Ascending aorta (tissue), 2 donors: ENCODE results near the gene IGFBP4. TPM values are rescaled to one million over a fixed set of nuclear protein-coding genes. Genes with fewer than 3 reads are reported as not detected.

ENCODE experiments used
- DNase-seq, 2 donors: peaks; one replicate each; pipeline ENCODE4 v3.0.0-alpha.2; 2019; ENCODE audit warnings: low spot score in 2 of 2
- H3K27ac ChIP-seq, 2 donors: fragments of 200-600 bp; sonication (generic); one replicate each; pipeline ENCODE4 v1.5.1; 2016 to 2017; ENCODE audit warnings: mild to moderate bottlenecking in 1 of 2
- H3K27me3 ChIP-seq: fragments of 200-600 bp; sonication (generic); one replicate; pipeline ENCODE4 v1.5.1; 2017
- H3K36me3 ChIP-seq, 2 donors: fragments of 200-600 bp; sonication (generic); one replicate each; pipeline ENCODE4 v1.5.1; 2016
- H3K4me1 ChIP-seq, 2 donors: fragments of 200-600 bp; sonication (generic); one replicate each; pipeline ENCODE4 v1.5.1; 2016 to 2017; ENCODE audit warnings: mild to moderate bottlenecking in 1 of 2
- H3K4me3 ChIP-seq, 2 donors: fragments of 200-600 bp; sonication (generic); one replicate each; pipeline ENCODE4 v1.5.1; 2016 to 2017; ENCODE audit warnings: mild to moderate bottlenecking in 1 of 2
- H3K9me3 ChIP-seq, 2 donors: fragments of 200-600 bp; sonication (generic); one replicate each; pipeline ENCODE4 v1.5.1; 2016
- CTCF ChIP-seq, 3 experiments: fragments of 200-600 bp in 2 of 3; fragments of 450-650 bp in 1 of 3; sonication (generic) in 2 of 3; IDR thresholded peaks; one replicate each; pipeline ENCODE4 v1.5.1; 2016 to 2019; ENCODE audit warnings: antibody characterized with exemption in 3 of 3, mild to moderate bottlenecking in 1 of 3, moderate library complexity in 1 of 3
- intact Hi-C: fragments of 100-400 bp; cut with DNase I; formaldehyde crosslinking; loops from one replicate; pipeline ENCODE4 v1.15.1; 2023
- total RNA-seq: library from RNA; depleted of rRNA; stranded (reverse); fragments of >200 nt; gene quantifications from one replicate; pipeline ENCODE4 v1.1.0, GENCODE V29; 2016

Gene IGFBP4
- total RNA-seq, 1 donor from 2014 or later = 1,295 TPM

DNA sequence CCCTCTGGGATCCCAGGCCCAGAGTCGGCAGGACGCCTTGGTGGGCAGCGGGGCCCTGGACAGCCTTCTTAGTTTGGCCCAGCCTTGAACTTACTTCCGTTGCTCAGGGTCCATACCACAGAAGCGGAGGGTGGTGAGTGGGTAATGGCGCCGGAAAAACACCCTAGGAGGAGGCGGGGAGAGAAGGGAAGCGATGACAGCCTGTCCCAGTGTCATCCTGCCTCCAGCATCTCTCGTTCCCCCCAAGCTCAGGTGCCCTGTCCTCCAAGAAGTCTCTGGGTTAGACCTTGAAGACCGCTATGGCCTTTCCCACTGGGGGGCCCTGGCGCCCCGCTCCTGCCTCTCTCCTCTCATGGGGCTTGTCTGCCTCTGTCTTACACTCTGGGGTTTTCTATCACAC is 35.2 kb downstream of the IGFBP4 start:
- H3K36me3 ChIP-seq = no peaks in the 10 kb centered on the region
- H3K4me1 ChIP-seq = peaks cover 0 to 4% of the 10 kb centered on the region in 2 donors
- DNase-seq = no peak
- no peaks in the 10 kb centered on the region for H3K27me3 ChIP-seq
- no peak overlapping the region for H3K27ac ChIP-seq
- H3K9me3 ChIP-seq = no peaks in the 10 kb centered on the region
- intact Hi-C loops = loop anchor here (5.0 kb wide), 1 partner anchor 54 kb away; no protein-coding TSS in a partner anchor
- no peak for TF ChIP-seq CTCF (IDR thresholded peaks at IDR 0.05)
- H3K4me3 ChIP-seq = no peak overlapping the region

GRCh38 chr17:40479754-40480480 is 36.7 kb downstream of the IGFBP4 start:
- H3K27me3 ChIP-seq = no peaks in the 10 kb centered on the region
- intact Hi-C loops = loop anchor here (5.0 kb wide), 1 partner anchor 52 kb away; no protein-coding TSS in a partner anchor
- H3K36me3 ChIP-seq = no peaks in the 10 kb centered on the region
- H3K4me3 ChIP-seq = no peak overlapping the region
- H3K27ac ChIP-seq = no peak overlapping the region
- TF ChIP-seq CTCF (IDR thresholded peaks at IDR 0.05) = no peak
- H3K9me3 ChIP-seq = no peaks in the 10 kb centered on the region
- DNase-seq = no peak
- peaks cover 0 to 4% of the 10 kb centered on the region in 2 donors for H3K4me1 ChIP-seq

DNA sequence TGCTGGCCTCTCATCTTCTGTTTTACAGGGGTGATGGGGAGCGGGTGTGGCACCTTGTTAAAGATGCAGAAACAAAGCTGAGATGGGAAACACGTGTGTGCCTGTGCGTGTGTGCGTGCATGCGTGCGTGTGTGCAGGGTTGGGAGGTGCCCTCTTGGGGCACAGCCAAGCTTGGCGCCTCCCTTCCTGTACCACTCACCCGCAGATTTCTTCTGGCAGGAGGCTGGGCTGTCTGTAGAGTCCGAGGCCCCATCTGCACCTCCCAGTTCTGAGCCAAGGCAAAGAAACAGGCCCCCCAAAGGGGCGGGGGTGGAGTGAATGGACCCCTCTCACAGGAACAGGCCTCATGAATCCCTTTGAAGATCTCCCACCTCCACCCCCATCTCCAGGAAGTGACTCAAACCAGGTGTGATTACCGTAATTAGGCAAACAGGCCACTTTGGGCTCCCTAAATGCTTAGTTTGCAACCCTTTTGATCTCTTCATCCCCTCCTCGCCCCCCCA is 37.3 kb downstream of the IGFBP4 start:
- Histone ChIP-seq H3K27me3 (no peaks in the 10 kb centered on the region), H3K36me3 (no peaks in the 10 kb centered on the region), H3K27ac (no peak overlapping the region), H3K4me3 (no peak overlapping the region), H3K9me3 (no peaks in the 10 kb centered on the region), H3K4me1 (peaks cover 0 to 4% of the 10 kb centered on the region in 2 donors)
- no peak for DNase-seq
- TF ChIP-seq CTCF (IDR thresholded peaks at IDR 0.05) = no peak
- intact Hi-C loops = no loop called here

DNA sequence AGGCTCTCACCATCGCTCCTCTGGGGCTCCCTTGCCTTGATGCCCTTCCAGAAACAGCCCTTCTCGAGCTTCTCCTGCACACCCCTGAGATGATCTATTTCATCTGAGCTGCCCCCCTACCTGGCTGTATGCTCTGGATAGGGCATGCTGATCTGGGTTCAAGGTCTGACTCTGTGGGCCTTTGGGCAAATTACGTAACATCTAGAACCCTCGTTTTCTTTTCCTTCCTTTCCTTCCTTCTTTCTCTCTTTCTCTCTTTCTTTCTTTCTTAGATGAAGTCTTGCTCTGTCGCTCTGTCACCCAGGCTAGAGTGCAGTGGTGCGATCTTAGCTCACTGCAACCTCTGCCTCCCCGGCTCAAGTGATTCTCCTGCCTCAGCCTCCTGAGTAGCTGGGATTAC is 37.9 kb downstream of the IGFBP4 start:
- no peak overlapping the region for H3K4me3 ChIP-seq
- H3K4me1 ChIP-seq = no peaks in the 10 kb centered on the region
- no peak overlapping the region for H3K27ac ChIP-seq
- no peaks in the 10 kb centered on the region for H3K27me3 ChIP-seq
- no peak for DNase-seq
- intact Hi-C loops = no loop called here
- no peaks in the 10 kb centered on the region for H3K36me3 ChIP-seq
- no peak for TF ChIP-seq CTCF (IDR thresholded peaks at IDR 0.05)
- no peaks in the 10 kb centered on the region for H3K9me3 ChIP-seq

- no peaks in the 10 kb centered on the region for H3K27me3 ChIP-seq
- intact Hi-C loops = no loop called here
- no peak for DNase-seq
- H3K4me1 ChIP-seq = no peaks in the 10 kb centered on the region
- no peak overlapping the region for H3K27ac ChIP-seq
- TF ChIP-seq CTCF (IDR thresholded peaks at IDR 0.05) = no peak
- no peak overlapping the region for H3K4me3 ChIP-seq
- H3K36me3 ChIP-seq = no peaks in the 10 kb centered on the region
- H3K9me3 ChIP-seq = no peaks in the 10 kb centered on the region
Measured at GRCh38 chr17:40482722-40483121, 39.5 kb downstream of the IGFBP4 start.
